Activated gamma-delta T cell treated with anti-CD3 and anti-CD28 coated beads, Interleukin-2, amount 50 U/mL, for 16 hours (primary cell): Measurements from ENCODE around the gene SULT1B1.

ENCODE experiments used
- DNase-seq: peaks from one replicate; pipeline ENCODE4 v3.0.0-alpha.2; 2020; ENCODE audit warnings: low read depth

The SULT1B1 gene

DNA sequence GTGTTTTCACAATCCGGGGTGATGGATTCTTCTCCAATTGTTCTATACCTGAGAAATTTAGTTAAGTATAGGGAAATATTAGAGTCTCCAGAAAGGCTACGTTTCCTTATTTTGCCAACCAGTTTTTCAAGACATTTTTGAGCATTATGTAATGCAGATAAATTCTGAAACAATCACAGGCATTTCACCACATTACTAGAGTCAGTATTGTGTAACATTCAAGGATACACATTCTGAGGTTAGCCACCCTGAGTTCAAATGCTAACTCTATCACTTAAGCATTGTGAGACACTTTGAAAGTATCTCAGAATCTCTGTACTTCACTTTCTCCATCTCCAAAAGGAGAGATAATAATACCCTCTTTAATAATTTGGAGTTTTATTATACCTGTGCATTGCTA lies 10.6 kb downstream of the SULT1B1 start:
- no peak for DNase-seq

DNA sequence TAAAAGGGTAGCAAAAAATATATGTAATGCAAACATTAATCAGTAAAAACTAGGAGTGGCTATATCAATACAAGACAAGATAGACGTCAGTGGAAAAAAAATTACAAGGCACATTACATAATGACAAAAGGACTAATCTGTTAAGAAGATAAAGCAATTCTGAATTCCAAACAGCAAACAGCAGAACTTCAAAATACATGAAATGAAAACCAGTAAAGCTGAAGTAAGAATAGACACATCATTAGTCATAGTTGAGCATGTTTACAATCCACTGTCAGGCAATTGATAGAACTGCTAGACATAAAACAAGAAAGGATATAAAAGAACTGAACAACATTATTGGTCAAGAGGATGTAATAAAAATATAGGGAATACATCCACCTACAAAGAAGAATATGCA lies 12.2 kb downstream of the SULT1B1 start:
- DNase-seq: no peak

DNA sequence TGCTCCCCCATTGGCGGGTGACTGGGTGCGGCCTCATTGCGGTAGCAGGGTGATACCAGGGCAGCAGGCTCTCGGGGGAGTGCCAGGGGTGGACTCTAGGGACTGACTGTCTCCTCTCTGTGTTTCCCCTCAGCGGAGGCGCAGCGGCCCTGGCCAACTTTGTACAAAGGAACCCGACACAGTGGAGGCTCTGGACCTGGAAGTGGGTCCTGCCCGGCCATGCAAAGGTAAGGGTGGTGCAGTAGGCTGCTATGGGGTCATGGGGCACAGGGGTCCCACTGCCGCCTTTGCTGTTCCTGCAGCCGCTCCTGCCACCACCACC lies 16.3 kb downstream of the SULT1B1 start:
- no peak for DNase-seq

DNA sequence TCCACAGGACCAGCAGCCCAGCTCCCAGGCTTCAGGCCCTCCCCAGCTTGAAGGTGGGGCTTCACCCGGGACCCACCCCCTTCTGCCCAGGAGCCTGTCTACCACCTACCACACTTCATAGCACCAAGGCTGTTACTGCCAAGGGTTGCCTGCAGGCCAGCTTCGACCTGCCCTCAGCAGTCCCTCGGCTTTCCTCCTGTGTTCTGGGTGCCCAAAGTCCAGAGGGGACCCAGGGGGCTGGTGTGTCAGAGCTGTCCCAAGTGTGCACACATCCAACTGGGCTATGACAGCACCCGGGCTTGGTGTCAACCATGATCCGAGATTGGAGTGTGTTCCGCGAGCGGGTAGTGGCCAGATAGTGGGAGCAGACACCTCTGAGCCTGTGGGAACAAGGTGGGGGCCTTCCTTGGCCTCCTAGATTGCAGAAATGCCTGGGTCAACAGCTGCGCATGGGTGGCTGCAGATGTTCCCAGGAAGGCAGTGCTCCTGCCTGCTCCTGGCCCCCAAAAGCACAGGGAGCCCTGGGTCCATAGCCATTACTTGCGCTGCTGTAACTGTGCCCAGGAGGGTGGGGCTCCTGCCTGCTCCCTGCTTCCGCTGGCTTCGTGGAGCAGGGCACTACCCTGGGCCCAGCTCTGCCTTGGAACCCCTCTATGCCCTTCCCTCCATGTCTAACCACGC lies 16.8 kb downstream of the SULT1B1 start:
- DNase-seq: no peak

DNA sequence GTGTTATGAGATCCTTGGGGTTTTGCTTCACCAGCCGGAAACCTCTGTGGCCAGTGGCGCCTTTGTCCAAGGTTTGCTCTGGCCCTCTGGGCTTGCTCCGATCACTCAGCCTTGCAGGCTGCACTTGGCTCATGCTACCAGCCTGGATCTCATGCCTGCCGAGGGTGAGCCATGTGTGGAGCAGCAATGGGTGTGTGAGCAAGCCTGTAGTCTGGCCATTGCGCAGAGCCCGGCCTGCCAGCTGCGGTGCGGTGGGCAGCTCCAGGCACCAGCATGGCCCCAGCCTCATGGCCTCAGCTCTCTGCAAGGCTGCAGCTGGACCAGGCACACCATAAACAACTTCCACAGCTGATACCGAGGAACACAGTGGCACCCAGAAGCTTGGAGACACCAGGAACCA lies 17.8 kb downstream of the SULT1B1 start:
- DNase-seq: no peak

DNA sequence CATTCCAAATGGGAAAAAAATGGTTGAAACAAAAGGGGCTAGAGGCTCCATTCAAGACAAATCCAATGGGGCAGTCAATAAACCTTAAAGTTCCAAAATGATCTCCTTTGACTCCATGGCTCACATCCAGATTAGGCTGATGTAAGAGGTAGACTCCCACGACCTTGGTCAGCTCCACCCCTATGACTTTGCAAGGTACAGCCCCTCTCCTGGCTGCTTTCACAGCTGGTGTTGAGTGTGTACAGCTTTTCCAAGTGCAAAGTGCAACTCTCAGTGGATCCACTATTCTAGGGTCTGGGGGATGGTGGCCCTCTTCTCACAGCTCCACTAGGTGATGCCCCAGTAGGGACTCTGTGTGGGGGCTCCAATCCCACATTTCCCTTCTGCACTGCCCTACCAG lies 21.5 kb downstream of the SULT1B1 start:
- no peak for DNase-seq

DNA sequence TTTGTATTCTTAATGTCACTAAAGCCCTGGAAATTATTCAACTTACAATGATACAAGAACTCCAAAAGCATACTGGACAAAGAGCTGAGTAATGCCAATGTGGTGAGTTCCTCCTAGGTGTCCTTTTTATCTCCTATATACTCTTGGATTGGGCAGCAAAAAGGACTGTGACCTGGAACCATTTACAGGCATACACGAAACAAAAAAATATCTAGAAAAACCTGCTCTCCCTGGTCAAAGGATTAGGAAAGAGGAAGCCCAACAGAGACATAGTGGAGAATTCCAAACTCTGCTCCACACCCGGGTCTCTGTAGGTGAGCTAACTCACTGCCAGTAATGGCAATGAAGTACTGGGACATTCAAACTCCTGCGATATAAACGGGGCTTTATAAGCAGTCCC lies 25.3 kb downstream of the SULT1B1 start:
- DNase-seq: no peak

DNA sequence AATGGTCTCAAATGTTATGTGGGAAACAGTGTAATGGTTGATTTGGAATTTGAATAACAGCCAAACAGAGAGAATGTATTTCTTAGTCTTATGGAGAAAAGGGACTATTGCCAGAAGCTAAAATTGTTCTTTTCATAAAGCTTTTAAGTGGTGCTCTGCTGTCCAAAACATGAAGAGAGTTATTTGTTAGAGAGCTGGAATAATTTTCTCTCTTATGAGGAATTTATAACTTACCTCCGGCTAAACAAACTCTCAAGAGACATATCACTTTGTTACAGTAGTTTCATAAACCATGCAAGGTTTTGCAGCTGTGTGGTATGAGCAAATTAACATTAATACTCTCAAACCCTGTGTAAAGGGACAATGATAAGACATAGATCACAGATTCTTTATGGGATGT lies 28.6 kb downstream of the SULT1B1 start:
- no peak for DNase-seq

DNA sequence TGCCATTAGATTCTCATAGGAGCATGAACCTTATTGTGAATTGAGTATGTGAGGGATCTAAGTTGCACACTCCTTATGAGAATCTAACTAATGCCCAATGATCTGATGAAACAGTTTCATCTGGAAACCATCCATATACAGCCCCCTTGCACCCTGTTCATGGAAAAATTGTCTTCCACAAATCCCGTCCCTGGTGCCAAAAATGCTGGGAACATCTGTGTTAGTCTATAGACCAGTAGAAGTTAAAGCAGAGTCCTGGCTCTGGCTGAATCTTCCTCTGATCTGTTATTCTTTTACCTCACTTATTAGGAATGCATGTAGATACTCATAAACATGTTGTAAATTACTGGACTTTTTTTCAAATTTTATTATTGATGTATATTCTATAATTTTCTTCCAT lies 29.2 kb downstream of the SULT1B1 start:
- DNase-seq: no peak

DNA sequence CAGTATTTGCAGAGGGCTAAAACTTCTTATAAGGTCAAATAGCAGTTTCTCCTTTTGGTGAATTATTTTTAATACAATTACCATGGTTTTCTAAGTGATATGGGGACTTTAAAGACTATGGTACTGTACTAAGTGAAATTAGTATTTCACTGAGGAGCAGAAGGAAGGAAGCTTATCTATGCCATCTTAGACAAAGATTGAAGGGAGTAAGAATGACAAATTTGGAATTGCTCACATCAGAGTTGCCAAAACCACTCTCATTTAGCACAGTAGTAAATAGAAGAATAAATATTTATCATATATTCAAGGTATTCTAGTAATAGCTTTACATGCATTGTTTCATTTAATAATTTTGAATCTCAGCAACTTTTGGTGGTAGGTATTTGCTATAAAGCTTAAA lies 30.4 kb downstream of the SULT1B1 start:
- no peak for DNase-seq

DNA sequence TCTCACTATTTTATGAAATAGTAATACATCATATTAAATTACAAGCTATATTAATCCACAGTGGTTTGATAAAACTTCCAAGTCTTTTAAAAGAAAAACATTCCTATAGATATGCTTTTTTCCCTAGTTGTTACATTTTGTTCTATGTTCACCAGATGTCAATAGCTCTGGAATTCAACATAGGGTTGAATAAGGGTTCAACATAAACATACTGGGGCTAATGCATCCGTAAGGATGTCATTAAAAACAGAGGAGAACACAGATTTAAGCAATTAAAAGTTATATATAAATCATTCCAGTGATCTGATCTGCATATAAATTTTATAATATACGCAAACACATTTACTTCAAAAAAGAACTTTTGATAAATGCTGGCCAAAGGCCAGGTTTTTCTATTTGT lies 32.5 kb downstream of the SULT1B1 start:
- DNase-seq: no peak

DNA sequence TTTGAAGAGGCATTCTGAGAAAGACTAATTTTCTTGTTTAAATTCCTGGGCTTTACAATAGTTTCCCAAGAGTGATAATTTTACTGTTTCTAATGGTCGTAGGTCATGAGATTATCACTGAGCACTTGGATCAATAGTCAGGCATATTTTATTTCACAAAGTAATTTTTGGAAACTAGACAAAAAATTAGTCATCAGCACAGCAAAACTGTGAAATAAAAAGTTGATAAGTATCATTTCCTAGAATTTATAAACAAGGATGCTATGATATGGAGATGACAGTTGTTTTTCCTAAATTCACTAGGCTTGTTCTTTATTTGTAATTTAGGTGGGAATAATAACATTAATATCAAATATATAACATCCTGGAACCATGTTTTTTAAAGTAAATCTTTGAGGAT lies 33.0 kb downstream of the SULT1B1 start:
- no peak for DNase-seq

DNA sequence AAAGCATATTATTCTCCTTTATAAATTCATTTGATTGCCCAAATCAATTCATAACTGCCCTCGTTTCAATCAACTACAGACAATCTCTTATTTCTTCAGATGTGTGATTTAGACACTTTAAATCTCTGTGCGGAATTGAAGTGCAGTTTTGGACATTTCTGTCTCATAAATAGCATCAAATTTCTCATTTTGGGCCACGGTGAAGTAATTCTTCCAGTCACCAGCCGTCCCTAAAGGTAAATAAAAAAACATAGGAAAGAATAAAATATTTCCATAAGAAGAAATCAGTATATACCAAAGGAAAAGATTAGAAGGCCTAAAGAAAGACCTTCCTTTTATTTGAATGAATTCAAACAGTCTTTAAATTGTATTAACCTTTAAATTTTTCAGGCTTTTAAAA lies 33.4 kb downstream of the SULT1B1 start:
- DNase-seq: no peak

DNA sequence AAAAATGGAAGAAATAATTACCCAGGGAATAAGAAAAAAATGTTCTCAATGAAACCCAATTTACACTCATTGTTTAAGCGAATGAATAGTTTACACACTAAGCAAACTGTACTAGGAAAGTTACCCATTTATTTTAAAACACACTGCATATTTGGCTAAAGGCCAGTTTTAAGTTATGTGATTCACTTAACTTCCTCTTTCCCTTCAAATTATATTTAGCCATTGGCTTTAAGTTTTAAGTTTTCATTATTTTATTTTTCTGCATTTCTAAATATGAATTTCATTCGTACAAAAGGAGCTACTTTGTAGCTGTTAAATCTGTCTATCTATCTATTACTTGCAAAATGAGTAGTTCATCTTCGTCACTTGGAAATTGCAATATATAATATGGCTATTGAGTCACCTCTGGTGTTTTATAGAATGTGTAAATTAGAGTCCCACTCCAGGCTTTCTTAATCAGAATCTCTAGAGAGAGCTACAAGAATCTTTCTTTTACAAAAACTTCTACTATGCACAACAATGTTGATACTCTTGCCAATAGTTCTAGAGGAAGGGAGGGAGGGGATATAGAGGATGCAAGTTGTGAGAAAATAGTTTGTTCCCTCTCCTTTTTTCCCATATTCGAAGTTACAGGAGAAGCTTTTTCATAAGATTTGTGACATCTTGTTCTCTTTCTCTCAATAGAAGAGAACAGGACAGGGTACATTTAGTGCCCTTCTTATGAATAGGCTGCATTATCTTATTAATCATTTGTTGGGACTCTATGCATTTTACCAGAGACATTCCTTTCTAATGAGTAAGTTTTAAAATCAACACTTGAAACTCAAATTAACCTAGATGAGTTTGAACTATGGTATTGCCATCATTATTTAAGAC lies 41.8 kb downstream of the SULT1B1 start:
- DNase-seq: no peak

DNA sequence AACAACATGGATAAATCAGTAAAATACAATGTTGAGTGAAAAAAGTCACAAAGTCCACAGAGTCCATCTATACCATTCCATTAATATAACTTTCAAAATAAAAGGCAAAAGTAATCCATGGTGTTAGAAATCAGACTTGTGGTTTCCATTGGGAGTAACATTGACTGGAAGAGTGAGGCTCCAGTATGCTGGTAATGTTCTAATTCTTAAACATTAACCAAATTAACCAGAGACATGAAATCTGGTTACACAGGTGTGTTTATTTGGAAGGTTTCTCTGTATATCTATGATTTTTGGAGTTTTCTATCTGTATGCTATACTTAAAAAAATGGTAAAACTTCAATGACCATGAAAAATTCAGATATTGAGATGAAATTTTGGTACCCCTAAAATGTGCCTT lies 42.6 kb downstream of the SULT1B1 start:
- DNase-seq: no peak

DNA sequence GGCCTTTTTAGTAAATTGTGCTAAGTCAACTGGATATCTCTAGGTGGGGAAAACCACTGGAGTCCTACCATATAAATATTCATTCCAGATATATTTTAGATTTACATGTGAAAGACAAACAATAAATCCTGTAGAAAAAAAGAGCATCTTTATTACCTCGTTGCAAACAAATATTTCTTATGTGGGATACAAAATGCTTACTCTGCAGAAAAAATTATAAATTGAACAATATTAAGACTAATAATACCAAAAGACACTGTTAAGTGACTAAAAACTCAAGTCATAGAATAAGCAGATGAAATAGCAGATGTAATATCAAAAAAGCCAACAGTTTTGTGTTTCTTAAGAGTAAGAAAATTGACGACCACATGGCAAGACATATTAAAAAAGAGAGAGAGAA lies 43.8 kb downstream of the SULT1B1 start:
- no peak for DNase-seq

DNA sequence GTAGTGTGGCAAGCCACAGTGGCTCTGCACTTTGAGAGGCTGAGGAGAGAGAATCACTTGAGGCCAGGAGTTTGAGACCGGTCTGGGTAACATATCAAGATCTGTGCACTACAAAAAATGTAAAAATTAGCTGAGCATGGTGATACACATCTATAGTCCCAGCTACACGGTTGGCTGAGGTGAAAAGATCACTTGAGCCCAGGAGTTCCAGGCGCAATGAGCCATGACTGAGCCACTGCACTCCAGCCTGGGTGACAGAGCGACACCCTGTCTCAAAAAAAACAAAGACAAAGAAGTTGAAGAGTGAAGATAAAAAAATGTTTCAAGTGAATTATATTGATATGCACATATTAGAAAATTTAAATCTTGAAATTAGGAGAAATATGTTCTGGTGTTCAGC lies 46.3 kb downstream of the SULT1B1 start:
- DNase-seq: no peak

DNA sequence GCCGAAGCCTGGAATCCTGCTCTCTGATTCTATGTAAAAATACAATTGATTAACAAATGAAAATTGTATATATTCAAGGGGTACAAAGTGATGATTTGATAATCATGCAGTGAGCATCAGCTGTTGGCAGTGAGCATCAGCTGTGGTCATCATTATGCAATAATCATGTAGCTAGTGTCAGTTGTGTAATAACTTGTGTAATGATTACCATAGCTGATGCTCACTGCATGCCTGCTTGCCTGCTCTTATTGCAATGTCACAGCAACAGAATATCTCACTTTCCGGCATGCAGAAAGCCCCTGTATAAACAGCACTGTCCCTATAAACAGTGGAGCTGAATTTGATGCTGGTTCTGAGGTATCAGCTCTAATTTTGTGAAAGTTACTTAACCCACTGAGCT lies 46.8 kb downstream of the SULT1B1 start:
- no peak for DNase-seq

DNA sequence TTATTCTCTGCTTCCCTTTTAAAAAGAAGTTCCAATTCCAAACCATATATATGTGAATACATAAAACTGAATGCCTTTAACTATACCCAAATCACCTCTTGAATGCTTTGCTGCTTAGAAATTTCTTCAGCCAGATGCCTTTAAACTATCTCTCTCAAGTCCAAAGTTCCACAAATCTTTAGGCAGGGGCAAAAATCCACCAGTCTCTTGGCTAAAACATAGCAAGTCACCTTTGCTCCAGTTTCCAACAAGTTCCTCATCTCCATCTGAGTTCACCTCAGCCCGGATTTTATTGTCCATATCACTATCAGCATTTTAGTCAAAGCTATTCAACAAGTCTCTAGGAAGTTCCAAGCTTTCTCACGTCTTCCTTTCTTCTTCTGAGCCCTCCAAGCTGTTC lies 49.8 kb downstream of the SULT1B1 start:
- no peak for DNase-seq

DNA sequence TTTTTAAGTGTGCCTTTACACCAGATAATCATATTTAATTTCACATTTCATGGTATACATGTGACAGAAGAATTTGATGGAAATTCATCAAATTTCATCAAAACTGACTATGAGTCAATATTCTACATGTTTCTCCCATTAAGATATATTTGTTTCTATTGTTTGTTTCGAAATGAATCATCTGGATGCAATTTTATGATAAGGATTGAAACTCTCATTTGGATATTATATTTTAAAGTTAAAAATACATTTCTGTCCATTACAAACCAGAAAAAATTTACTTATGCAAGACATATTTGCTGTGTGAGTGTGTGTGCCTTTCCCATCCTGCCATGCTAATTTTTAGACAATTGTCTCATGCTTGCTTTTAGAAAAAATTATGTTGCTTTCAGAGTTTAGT lies 52.2 kb downstream of the SULT1B1 start:
- DNase-seq: no peak

DNA sequence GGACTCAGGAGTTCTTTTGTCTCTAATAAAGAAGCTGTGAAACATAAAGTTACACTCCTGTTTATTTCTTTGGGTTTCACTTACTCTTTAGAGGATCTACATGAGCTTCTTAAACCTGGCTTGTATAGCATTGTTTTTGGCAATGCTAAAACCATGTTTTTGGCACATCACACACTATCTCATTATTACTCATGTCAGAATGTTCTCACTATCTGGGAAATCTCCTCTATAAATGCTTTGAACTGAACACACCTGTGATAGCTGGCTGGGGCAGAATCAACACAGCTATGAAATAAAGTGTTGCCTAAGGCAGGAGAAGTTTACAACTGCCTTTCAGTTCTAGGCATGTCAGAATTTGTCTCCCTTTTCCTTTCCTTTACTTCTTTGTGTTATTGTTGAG lies 52.6 kb downstream of the SULT1B1 start:
- no peak for DNase-seq

DNA sequence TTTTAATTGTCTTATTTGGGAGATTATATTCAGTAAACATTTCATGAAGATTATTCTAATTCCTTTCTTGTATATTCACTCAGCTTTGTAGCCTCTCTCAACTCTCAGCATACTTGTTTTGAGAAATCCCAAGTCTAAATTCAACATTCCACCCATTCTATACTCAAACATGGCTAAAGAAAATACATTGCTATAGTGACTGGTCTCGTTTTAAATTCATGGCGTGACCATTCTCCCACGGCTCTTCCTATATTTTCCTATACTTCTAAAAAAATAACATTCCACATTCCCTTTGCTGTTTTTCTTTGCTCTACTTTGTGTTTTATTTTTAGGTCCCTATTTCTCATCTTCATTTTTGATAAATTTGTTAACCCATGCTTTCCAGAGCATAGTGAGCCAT lies 58.2 kb downstream of the SULT1B1 start:
- no peak for DNase-seq

DNA sequence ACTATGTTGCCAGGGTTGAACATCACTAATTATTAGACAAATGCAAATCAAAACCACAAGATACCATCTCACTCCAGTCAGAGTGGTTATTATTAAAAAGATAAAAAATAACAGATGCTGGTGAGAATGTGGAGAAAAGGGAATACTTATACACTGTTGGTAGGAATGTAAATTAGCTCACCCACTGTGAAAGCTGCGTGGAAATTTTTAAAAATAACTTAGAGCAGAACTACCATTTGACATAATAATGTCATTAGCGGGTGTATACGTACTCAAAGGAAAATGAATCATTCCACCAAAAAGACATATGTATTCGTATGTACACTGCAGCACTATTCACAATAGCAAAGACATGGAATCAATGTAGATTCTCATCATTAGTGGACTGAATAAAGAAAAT lies 58.7 kb downstream of the SULT1B1 start:
- DNase-seq: no peak
